BLaER1 (cell line): Measurements from ENCODE around the gene RBM14.
"Not testable (repeated sequence)": the region's sequence is repeated elsewhere in the genome, so short reads cannot be mapped to it uniquely, and the experiment has no call there.

ENCODE experiments used
- H3K27ac ChIP-seq: shearing (Covaris generic); formaldehyde crosslinking; 2 replicates; pipeline ENCODE4 v1.8.1; 2022
- H3K27me3 ChIP-seq: shearing (Covaris generic); formaldehyde crosslinking; 2 replicates; pipeline ENCODE4 v1.8.1; 2022
- H3K36me3 ChIP-seq: shearing (Covaris generic); formaldehyde crosslinking; 2 replicates; pipeline ENCODE4 v1.8.1; 2022
- H3K4me1 ChIP-seq: shearing (Covaris generic); formaldehyde crosslinking; 2 replicates; pipeline ENCODE4 v1.8.1; 2022
- H3K4me2 ChIP-seq: shearing (Covaris generic); formaldehyde crosslinking; 2 replicates; pipeline ENCODE4 v1.8.1; 2022
- H3K4me3 ChIP-seq: shearing (Covaris generic); formaldehyde crosslinking; 2 replicates; pipeline ENCODE4 v1.8.1; 2022
- H3K9ac ChIP-seq: shearing (Covaris generic); formaldehyde crosslinking; 2 replicates; pipeline ENCODE4 v1.8.1; 2022
- H3K9me3 ChIP-seq: shearing (Covaris generic); formaldehyde crosslinking; 2 replicates; pipeline ENCODE4 v1.8.1; 2022
- H4K20me1 ChIP-seq: shearing (Covaris generic); formaldehyde crosslinking; 2 replicates; pipeline ENCODE4 v1.8.1; 2022
- Cebpa-rat ChIP-seq: shearing (Covaris generic); IDR thresholded peaks from 2 replicates; pipeline ENCODE4 v1.8.1; 2022

Gene RBM14

GRCh38 chr11:66629356-66629755 lies 12.9 kb downstream of the RBM14 start:
- no peak overlapping the region for H3K27ac ChIP-seq
- no peak overlapping the region for H3K4me2 ChIP-seq
- peaks cover 100% of the 10 kb centered on the region for H4K20me1 ChIP-seq
- H3K4me3 ChIP-seq = no peak overlapping the region
- H3K9ac ChIP-seq = no peak overlapping the region
- H3K9me3 ChIP-seq = no peaks in the 10 kb centered on the region
- no peak for TF ChIP-seq Cebpa-rat
- peaks cover 100% of the 10 kb centered on the region for H3K36me3 ChIP-seq
- no peaks in the 10 kb centered on the region for H3K27me3 ChIP-seq
- peaks cover 4% of the 10 kb centered on the region for H3K4me1 ChIP-seq

- TF ChIP-seq Cebpa-rat = no peak
- Histone ChIP-seq H3K36me3 (peaks cover 95% of the 10 kb centered on the region), H3K4me2 (no peak overlapping the region), H4K20me1 (peaks cover 100% of the 10 kb centered on the region), H3K4me1 (no peaks in the 10 kb centered on the region), H3K27ac (no peak overlapping the region), H3K9ac (no peak overlapping the region), H3K4me3 (no peak overlapping the region), H3K9me3 (no peaks in the 10 kb centered on the region), H3K27me3 (no peaks in the 10 kb centered on the region)
Observed at GRCh38 chr11:66631883-66632282, 15.5 kb downstream of the RBM14 start.

GRCh38 chr11:66632952-66633351 lies 16.5 kb downstream of the RBM14 start:
- H3K9ac ChIP-seq = no peak overlapping the region
- H3K9me3 ChIP-seq = no peaks in the 10 kb centered on the region
- no peak overlapping the region for H3K4me3 ChIP-seq
- H3K36me3 ChIP-seq = peaks cover 85% of the 10 kb centered on the region
- H3K27me3 ChIP-seq = no peaks in the 10 kb centered on the region
- peaks cover 100% of the 10 kb centered on the region for H4K20me1 ChIP-seq
- no peak overlapping the region for H3K27ac ChIP-seq
- no peak for TF ChIP-seq Cebpa-rat
- H3K4me1 ChIP-seq = peaks cover 7% of the 10 kb centered on the region
- H3K4me2 ChIP-seq = no peak overlapping the region

- no peak overlapping the region for H3K4me2 ChIP-seq
- TF ChIP-seq Cebpa-rat = no peak
- H3K4me3 ChIP-seq = no peak overlapping the region
- H3K27me3 ChIP-seq = no peaks in the 10 kb centered on the region
- peaks cover 29% of the 10 kb centered on the region for H3K4me1 ChIP-seq
- H3K36me3 ChIP-seq = peaks cover 71% of the 10 kb centered on the region
- H4K20me1 ChIP-seq = peaks cover 93% of the 10 kb centered on the region
- no peaks in the 10 kb centered on the region for H3K9me3 ChIP-seq
- H3K27ac ChIP-seq = no peak overlapping the region
- no peak overlapping the region for H3K9ac ChIP-seq
Observed at GRCh38 chr11:66636411-66636810, 20.0 kb downstream of the RBM14 start.

- no peak for TF ChIP-seq Cebpa-rat
- peak overlapping the region; percentile 83 for H3K4me3 ChIP-seq
- peaks cover 71% of the 10 kb centered on the region for H3K36me3 ChIP-seq
- H3K9me3 ChIP-seq = no peaks in the 10 kb centered on the region
- H3K4me1 ChIP-seq = peaks cover 42% of the 10 kb centered on the region
- peak overlapping the region; percentile 44 for H3K9ac ChIP-seq
- H3K4me2 ChIP-seq = peak overlapping the region; percentile 77
- H3K27ac ChIP-seq = peak overlapping the region; percentile 75
- H3K27me3 ChIP-seq = no peaks in the 10 kb centered on the region
- H4K20me1 ChIP-seq = peaks cover 93% of the 10 kb centered on the region
Observed at GRCh38 chr11:66637557-66638176, 21.2 kb downstream of the RBM14 start.

GRCh38 chr11:66638177-66639065 lies 22.0 kb downstream of the RBM14 start, which contains the start of gene RBM4:
TSS of gene RBM4 (plus strand) at chr11:66638703. CDS start at chr11:66639712, 1,009 bp downstream.
- Histone ChIP-seq H3K9me3 (no peaks in the 10 kb centered on the region), H3K27ac (peak within 1 kb of the TSS; percentile 95), H3K36me3 (peaks cover 71% of the 10 kb centered on the region), H3K4me1 (peaks cover 49% of the 10 kb centered on the region), H3K4me3 (peak within 1 kb of the TSS; percentile 83), H3K4me2 (peak within 1 kb of the TSS; percentile 91), H4K20me1 (peaks cover 93% of the 10 kb centered on the region), H3K9ac (peak within 1 kb of the TSS; percentile 95), H3K27me3 (no peaks in the 10 kb centered on the region)
- 0 out of 2 replicates have a peak, but pooled peaks have one; percentile 47 for TF ChIP-seq Cebpa-rat

GRCh38 chr11:66639066-66639813 lies 22.8 kb downstream of the RBM14 start:
- H3K9ac ChIP-seq = peak overlapping the region; percentile 95
- peaks cover 71% of the 10 kb centered on the region for H3K36me3 ChIP-seq

GRCh38 chr11:66639814-66640340 lies 23.4 kb downstream of the RBM14 start:
- Histone ChIP-seq H3K36me3 (peaks cover 72% of the 10 kb centered on the region), H3K4me3 (peak overlapping the region; percentile 83), H3K9ac (peak overlapping the region; percentile 95), H4K20me1 (peaks cover 93% of the 10 kb centered on the region), H3K4me2 (peak overlapping the region; percentile 91), H3K4me1 (peaks cover 64% of the 10 kb centered on the region)
- H3K9me3 ChIP-seq, H3K27me3 ChIP-seq, H3K27ac ChIP-seq: not testable (repeated sequence)

More at GRCh38 chr11:66639066-66639813, 22.8 kb downstream of the RBM14 start:
- Histone ChIP-seq H4K20me1 (peaks cover 93% of the 10 kb centered on the region), H3K9me3 (no peaks in the 10 kb centered on the region), H3K27me3 (no peaks in the 10 kb centered on the region), H3K27ac (peak overlapping the region; percentile 95), H3K4me1 (peaks cover 57% of the 10 kb centered on the region), H3K4me2 (peak overlapping the region; percentile 91), H3K4me3 (peak overlapping the region; percentile 83)
- TF ChIP-seq Cebpa-rat = no peak

GRCh38 chr11:66641834-66642233 lies 25.4 kb downstream of the RBM14 start:
- Histone ChIP-seq H4K20me1 (peaks cover 93% of the 10 kb centered on the region), H3K9ac (peak overlapping the region; percentile 72), H3K4me2 (peak overlapping the region; percentile 91), H3K4me3 (peak overlapping the region; percentile 83), H3K4me1 (peaks cover 69% of the 10 kb centered on the region), H3K36me3 (peaks cover 75% of the 10 kb centered on the region), H3K27ac (no peak overlapping the region), H3K27me3 (no peaks in the 10 kb centered on the region), H3K9me3 (no peaks in the 10 kb centered on the region)
- TF ChIP-seq Cebpa-rat = no peak
